Smooth muscle cell (in vitro differentiated cells): Measurements from ENCODE around the gene VPS16. TPM values are rescaled to one million over a fixed set of nuclear protein-coding genes. Genes with fewer than 3 reads are reported as not detected.
A peak's percentile ranks its signal among the peaks of the same experiment; 100 is the strongest.
"Not testable (repeated sequence)": the region's sequence is repeated elsewhere in the genome, so short reads cannot be mapped to it uniquely, and the experiment has no call there.

Source experiments
- DNase-seq: peaks from one replicate; lab custom pipeline; 2025; ENCODE audit not compliant: unreplicated experiment; lab: John Stamatoyannopoulos, UW
- H2AFZ ChIP-seq: fragments of 200-600 bp; sonication (generic); 2 replicates; pipeline ENCODE4 v1.6.0; 2016; ENCODE audit warnings: antibody characterized with exemption, low read depth, mild to moderate bottlenecking
- H3F3A ChIP-seq: fragments of 200-600 bp; sonication (generic); 2 replicates; pipeline ENCODE4 v1.6.0; 2017; ENCODE audit warnings: antibody characterized with exemption, low read depth
- H3K27ac ChIP-seq: fragments of 200-600 bp; sonication (generic); 2 replicates; pipeline ENCODE4 v1.5.1; 2016; ENCODE audit warnings: low read depth, mild to moderate bottlenecking
- H3K27me3 ChIP-seq: fragments of 200-600 bp; sonication (generic); 2 replicates; pipeline ENCODE4 v1.6.1; 2016; ENCODE audit warnings: low read depth, mild to moderate bottlenecking
- H3K36me3 ChIP-seq: fragments of 200-600 bp; sonication (generic); 2 replicates; pipeline ENCODE4 v1.5.1; 2016; ENCODE audit warnings: low read depth
- H3K4me1 ChIP-seq: fragments of 200-600 bp; sonication (generic); 2 replicates; pipeline ENCODE4 v1.5.1; 2016; ENCODE audit warnings: low read depth
- H3K4me2 ChIP-seq: fragments of 200-600 bp; sonication (generic); 2 replicates; pipeline ENCODE4 v1.6.0; 2016; ENCODE audit warnings: mild to moderate bottlenecking
- H3K4me3 ChIP-seq: fragments of 200-600 bp; sonication (generic); 2 replicates; pipeline ENCODE4 v1.5.1; 2016; ENCODE audit warnings: mild to moderate bottlenecking
- H3K79me2 ChIP-seq: fragments of 200-600 bp; sonication (generic); 2 replicates; pipeline ENCODE4 v1.6.0; 2016; ENCODE audit warnings: low read depth, mild to moderate bottlenecking
- H3K9ac ChIP-seq: fragments of 200-600 bp; sonication (generic); 2 replicates; pipeline ENCODE4 v1.6.0; 2016; ENCODE audit warnings: low read depth
- H3K9me3 ChIP-seq: fragments of 200-600 bp; sonication (generic); replicated peaks from 2 replicates; pipeline ENCODE4 v1.5.1; 2016; ENCODE audit warnings: low read depth
- H4K20me1 ChIP-seq: fragments of 200-600 bp; sonication (generic); 2 replicates; pipeline ENCODE4 v1.6.0; 2016; ENCODE audit warnings: low read depth
- WGBS: methylation state at CpG from one replicate; pipeline ENCODE4 v1.1.7; 2016; ENCODE audit warnings: low lambda C conversion rate; 5-methylcytosine and 5-hydroxymethylcytosine counted together
- polyA plus RNA-seq: library from polyadenylated mRNA; unstranded; fragments of >200 nt; fragmentation: Nextera tagmentation; extraction: Ambion mirVana; gene quantifications from 2 replicates; pipeline ENCODE4 v1.2.1, GENCODE V29; 2016
- total RNA-seq: library from RNA; depleted of rRNA; stranded (reverse); fragments of >200 nt; gene quantifications from 2 replicates; pipeline ENCODE4 v1.2.3, GENCODE V29; 2014
- TF ChIP-seq, protein P1 (sequence below): fragments of 200-600 bp; sonication (generic); IDR thresholded peaks from 2 replicates; pipeline ENCODE4 v1.5.1; 2017; ENCODE audit warnings: borderline replicate concordance, mild to moderate bottlenecking, antibody characterized with exemption; ENCODE audit not compliant: insufficient read depth, poor library complexity, severe bottlenecking

VPS16 gene
- total and polyA plus RNA-seq, 2 experiments from 2014 or later: 26.3 to 36.9 TPM

- peak overlapping the region; percentile 54 for H3K4me2 ChIP-seq
- H3K27ac ChIP-seq: no peak overlapping the region
- WGBS: 48% methylated on average over 22 of the region's 22 CpGs
- no peak overlapping the region for H2AFZ ChIP-seq
- DNase-seq: no peak
- H3K36me3 ChIP-seq: no peaks in the 10 kb centered on the region
- no peaks in the 10 kb centered on the region for H3K79me2 ChIP-seq
- H3K4me3 ChIP-seq: no peak overlapping the region
- TF ChIP-seq, protein P1, sequence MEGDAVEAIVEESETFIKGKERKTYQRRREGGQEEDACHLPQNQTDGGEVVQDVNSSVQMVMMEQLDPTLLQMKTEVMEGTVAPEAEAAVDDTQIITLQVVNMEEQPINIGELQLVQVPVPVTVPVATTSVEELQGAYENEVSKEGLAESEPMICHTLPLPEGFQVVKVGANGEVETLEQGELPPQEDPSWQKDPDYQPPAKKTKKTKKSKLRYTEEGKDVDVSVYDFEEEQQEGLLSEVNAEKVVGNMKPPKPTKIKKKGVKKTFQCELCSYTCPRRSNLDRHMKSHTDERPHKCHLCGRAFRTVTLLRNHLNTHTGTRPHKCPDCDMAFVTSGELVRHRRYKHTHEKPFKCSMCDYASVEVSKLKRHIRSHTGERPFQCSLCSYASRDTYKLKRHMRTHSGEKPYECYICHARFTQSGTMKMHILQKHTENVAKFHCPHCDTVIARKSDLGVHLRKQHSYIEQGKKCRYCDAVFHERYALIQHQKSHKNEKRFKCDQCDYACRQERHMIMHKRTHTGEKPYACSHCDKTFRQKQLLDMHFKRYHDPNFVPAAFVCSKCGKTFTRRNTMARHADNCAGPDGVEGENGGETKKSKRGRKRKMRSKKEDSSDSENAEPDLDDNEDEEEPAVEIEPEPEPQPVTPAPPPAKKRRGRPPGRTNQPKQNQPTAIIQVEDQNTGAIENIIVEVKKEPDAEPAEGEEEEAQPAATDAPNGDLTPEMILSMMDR: no peak
- H4K20me1 ChIP-seq: no peaks in the 10 kb centered on the region
- H3K9me3 ChIP-seq: no peaks in the 10 kb centered on the region
- peaks cover 44% of the 10 kb centered on the region for H3K27me3 ChIP-seq
- H3K4me1 ChIP-seq: peaks cover 6% of the 10 kb centered on the region
- H3K9ac ChIP-seq: no peak overlapping the region
- H3F3A ChIP-seq: no peaks in the 10 kb centered on the region
These were observed 34.7 kb upstream of the VPS16 start for GRCh38 chr20:2805689-2806350.

- no peak for DNase-seq
- no peak overlapping the region for H3K27ac ChIP-seq
- no peak overlapping the region for H3K4me2 ChIP-seq
- no peak overlapping the region for H2AFZ ChIP-seq
- no peaks in the 10 kb centered on the region for H3K9me3 ChIP-seq
- H3F3A ChIP-seq: no peaks in the 10 kb centered on the region
- no peaks in the 10 kb centered on the region for H4K20me1 ChIP-seq
- TF ChIP-seq, protein P1: no peak
- WGBS: 78% methylated on average over 4 of the region's 4 CpGs
- peaks cover under 1% of the 10 kb centered on the region for H3K4me1 ChIP-seq
- H3K79me2 ChIP-seq: no peaks in the 10 kb centered on the region
- no peaks in the 10 kb centered on the region for H3K36me3 ChIP-seq
- peaks cover 39% of the 10 kb centered on the region for H3K27me3 ChIP-seq
- H3K4me3 ChIP-seq: no peak overlapping the region
- no peak overlapping the region for H3K9ac ChIP-seq
These were observed 34.2 kb upstream of the VPS16 start for GRCh38 chr20:2806351-2806701.

- no peaks in the 10 kb centered on the region for H3K36me3 ChIP-seq
- H2AFZ ChIP-seq: no peak overlapping the region
These were observed 33.5 kb upstream of the VPS16 start for GRCh38 chr20:2807019-2807418.

GRCh38 chr20:2807929-2808328 is 32.6 kb upstream of the VPS16 start:
- not testable (repeated sequence) for H4K20me1 ChIP-seq, H3K4me1 ChIP-seq, DNase-seq, H2AFZ ChIP-seq, H3K9ac ChIP-seq, H3K4me3 ChIP-seq, H3K79me2 ChIP-seq, H3F3A ChIP-seq, H3K27ac ChIP-seq, H3K9me3 ChIP-seq, H3K36me3 ChIP-seq, H3K4me2 ChIP-seq
- 95% methylated on average over 9 of the region's 9 CpGs for WGBS
- H3K27me3 ChIP-seq: peaks cover 24% of the 10 kb centered on the region

More at GRCh38 chr20:2807019-2807418, 33.5 kb upstream of the VPS16 start:
- Histone ChIP-seq H3K79me2 (no peaks in the 10 kb centered on the region), H3K9ac (no peak overlapping the region), H4K20me1 (no peaks in the 10 kb centered on the region), H3K4me1 (no peaks in the 10 kb centered on the region), H3F3A (no peaks in the 10 kb centered on the region), H3K4me3 (no peak overlapping the region), H3K27ac (no peak overlapping the region), H3K9me3 (no peaks in the 10 kb centered on the region), H3K4me2 (no peak overlapping the region), H3K27me3 (peaks cover 33% of the 10 kb centered on the region)
- TF ChIP-seq, protein P1: no peak
- DNase-seq: no peak
- 97% methylated on average over 4 of the region's 4 CpGs for WGBS
